Fibroblast of villous mesenchyme (primary cell): Measurements from ENCODE around the gene PPP2R2C. TPM values are rescaled to one million over a fixed set of nuclear protein-coding genes. Genes with fewer than 3 reads are reported as not detected.

ENCODE experiments used
- DNase-seq: peaks from one replicate; pipeline ENCODE4 v3.0.0-alpha.2; 2010; ENCODE audit warnings: low read depth
- H3K4me3 ChIP-seq: 2 replicates; pipeline ENCODE4 v1.5.1; 2011; ENCODE audit warnings: low read depth, mild to moderate bottlenecking, low read length
- total RNA-seq: library from RNA; depleted of rRNA; stranded (reverse); fragments of >200 nt; gene quantifications from 2 replicates; pipeline ENCODE4 v1.2.3, GENCODE V29; 2012
- TF ChIP-seq, protein P1 (sequence below): IDR thresholded peaks from 2 replicates; pipeline ENCODE4 v1.5.1; 2012; ENCODE audit warnings: low read depth, mild to moderate bottlenecking, low read length; ENCODE audit not compliant: insufficient read depth

PPP2R2C gene
- total RNA-seq, 1 donor = not detected

DNA sequence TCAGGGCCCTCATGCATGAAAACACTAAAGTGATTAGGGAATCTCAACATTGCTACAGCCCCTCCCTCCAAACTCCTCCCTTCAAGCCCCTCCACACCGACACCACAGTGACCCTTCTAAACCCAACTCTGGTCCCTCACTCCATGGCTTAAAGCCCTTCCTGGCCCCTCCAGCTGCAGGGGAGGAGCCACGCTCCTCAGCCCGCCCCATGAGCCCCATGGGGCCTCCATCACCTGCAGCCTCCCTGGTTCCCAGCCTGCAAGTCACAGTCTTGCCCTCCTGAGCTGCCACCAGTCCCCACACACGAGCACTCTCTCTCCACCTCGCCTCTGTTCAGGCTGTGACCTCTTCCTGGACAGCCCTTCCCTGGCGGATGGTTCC is 31.2 kb downstream of the PPP2R2C start:
- TF ChIP-seq, protein P1, sequence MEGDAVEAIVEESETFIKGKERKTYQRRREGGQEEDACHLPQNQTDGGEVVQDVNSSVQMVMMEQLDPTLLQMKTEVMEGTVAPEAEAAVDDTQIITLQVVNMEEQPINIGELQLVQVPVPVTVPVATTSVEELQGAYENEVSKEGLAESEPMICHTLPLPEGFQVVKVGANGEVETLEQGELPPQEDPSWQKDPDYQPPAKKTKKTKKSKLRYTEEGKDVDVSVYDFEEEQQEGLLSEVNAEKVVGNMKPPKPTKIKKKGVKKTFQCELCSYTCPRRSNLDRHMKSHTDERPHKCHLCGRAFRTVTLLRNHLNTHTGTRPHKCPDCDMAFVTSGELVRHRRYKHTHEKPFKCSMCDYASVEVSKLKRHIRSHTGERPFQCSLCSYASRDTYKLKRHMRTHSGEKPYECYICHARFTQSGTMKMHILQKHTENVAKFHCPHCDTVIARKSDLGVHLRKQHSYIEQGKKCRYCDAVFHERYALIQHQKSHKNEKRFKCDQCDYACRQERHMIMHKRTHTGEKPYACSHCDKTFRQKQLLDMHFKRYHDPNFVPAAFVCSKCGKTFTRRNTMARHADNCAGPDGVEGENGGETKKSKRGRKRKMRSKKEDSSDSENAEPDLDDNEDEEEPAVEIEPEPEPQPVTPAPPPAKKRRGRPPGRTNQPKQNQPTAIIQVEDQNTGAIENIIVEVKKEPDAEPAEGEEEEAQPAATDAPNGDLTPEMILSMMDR = no peak
- no peak overlapping the region for H3K4me3 ChIP-seq
- no peak for DNase-seq

DNA sequence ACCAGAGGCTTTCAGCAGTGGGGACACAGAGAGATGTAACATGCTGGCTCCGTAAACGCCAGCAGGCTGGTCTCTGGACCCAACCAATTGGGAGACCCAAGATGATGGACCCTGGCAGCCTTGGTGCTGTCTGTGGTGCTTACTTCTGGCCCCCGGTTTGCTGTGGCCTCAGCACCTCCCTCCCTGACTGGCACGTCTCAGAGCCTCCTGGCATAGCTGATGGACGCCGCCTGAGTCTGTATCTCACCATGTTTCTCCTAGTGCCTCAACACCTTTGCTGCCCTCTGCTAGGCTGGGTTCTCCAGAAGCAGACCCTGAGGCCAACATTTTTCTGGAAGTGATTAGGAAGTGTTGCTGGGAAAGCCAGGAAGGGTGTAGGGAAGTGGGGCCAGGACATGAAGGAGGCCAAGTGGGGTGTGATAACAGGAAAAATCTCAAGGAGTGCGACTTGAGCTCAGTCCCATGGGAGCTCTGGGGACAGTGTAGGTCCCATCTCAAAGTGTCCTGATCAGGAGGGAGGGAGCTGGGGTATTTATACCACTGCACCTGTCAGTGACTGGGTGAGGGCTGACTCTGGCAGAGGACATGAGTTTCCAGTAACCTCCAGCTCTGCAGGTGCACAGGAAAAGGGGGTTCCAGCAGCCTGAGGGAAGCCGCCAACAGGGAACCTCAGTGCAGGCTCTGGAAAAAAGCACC is 31.8 kb downstream of the PPP2R2C start:
- DNase-seq = no peak
- H3K4me3 ChIP-seq = no peak overlapping the region
- TF ChIP-seq, protein P1 = no peak

DNA sequence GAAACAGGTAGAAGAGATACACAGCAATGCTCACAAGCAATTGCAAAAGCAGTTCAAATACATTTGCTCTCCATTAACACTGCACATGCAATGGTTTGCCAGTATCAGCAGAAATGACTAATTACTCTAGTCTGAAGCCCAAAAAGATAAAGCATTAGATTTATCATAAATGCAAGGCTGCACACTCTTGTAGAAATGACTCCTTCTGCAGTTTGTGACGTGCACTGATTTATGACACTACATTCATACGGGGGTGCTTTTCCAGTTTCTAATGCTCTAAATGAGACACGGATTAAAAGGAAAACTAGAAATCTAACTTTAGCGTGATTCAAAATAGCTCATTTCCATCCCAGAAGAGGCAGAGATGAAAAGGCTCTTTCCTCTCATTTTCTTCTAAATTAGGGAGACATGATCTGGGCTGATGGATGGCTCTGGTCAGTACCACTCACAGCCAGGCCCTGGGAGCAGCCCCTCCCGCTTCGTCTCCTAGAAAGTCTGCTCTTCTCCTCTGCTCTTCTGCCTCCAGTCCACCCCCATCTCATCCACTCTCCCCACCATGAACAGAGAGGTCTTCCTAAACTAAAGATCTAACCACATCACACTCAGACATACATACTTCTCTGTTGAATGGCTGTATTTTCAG is 33.2 kb downstream of the PPP2R2C start:
- no peak for DNase-seq
- TF ChIP-seq, protein P1 = no peak
- no peak overlapping the region for H3K4me3 ChIP-seq

DNA sequence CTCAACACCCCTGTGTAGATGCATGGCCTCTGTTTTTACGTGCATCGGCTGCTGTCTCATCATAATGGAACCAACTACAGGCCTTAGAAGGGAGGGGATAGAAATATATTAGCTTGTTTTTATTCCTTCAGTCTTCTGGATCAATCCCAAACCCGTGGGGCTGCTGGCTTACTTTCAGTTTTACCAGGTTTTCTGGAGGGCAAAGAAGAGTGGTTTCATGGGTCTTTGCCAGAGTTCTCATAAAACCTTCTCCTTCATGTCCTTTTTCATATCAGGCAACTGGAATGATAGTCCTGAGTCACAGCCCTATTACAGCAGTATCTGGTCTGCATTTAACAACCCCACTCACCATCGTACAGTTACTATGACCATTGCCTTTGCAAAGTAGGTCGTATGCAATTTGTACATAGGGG is 34.6 kb downstream of the PPP2R2C start:
- no peak overlapping the region for H3K4me3 ChIP-seq
- TF ChIP-seq, protein P1 = no peak
- no peak for DNase-seq

DNA sequence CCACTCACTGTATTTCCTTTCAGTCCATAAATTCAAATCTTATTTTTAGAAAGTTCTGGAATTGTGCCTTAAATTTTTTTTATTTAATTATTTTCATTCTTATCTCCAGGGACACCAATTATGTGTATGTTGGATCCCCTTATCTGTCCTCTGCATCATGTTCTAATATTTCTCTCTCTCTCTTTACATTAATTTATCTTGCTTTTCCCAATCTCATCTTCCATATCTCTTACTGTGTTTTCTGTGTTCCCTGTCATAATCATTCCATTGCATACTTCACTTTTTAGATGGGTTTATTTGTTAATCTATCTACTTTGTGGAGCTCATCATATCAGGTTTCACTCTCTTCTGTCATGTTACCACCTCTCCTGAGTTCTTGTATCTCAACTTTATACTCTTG is 37.4 kb downstream of the PPP2R2C start:
- no peak overlapping the region for H3K4me3 ChIP-seq
- DNase-seq = peak; percentile 1
- TF ChIP-seq, protein P1 = no peak

DNA sequence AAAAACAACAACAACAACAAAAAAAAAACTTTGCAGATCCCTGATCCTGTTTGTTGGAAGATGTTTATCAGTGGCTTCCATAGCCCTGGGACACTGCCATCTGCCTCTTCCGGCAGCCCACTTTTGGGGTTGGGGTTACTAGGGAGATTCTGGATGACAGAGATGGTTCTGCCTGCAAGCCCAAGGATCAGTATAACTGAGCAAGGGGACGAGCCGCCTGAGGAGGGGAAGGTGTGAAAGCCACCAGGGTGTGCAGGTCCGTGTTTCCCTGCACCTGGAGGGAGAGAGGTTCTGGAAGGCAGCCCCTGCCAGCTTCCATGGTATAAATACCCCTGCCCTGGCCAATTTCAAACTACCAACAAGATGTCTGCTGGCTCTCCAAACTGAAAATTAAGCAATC is 41.5 kb downstream of the PPP2R2C start:
- TF ChIP-seq, protein P1 = no peak
- DNase-seq = no peak
- no peak overlapping the region for H3K4me3 ChIP-seq
